PC-3 (cell line): ENCODE measurements around the gene SH3PXD2A. TPM values are rescaled to one million over a fixed set of nuclear protein-coding genes. Genes with fewer than 3 reads are reported as not detected.

ENCODE experiments used
- ATAC-seq: fragments of 200-7000 bp; cut with Tn5 transposase; 2 replicates; pipeline ENCODE4 v1.9.1; 2020; ENCODE audit warnings: mild to moderate bottlenecking, moderate library complexity
- BruUV-seq: library from RNA; stranded (reverse); fragments of 400-500 nt; replicated peaks from 2 replicates; lab custom pipeline; 2021; lab: Mats Ljungman, UMichigan
- CTCF ChIA-PET: fragments of 300-600 bp; sonication (Branson Sonifier 250); formaldehyde crosslinking; loops from one replicate; lab custom pipeline; 2022; ENCODE audit warnings: antibody characterized with exemption; lab: Charles Lee
- POLR2A ChIA-PET: fragments of 300-600 bp; sonication (Branson Sonifier 250); formaldehyde crosslinking; loops from one replicate; lab custom pipeline; 2022; ENCODE audit warnings: antibody characterized with exemption; ENCODE audit not compliant: unreplicated experiment; lab: Charles Lee
- DNase-seq: peaks from one replicate; pipeline ENCODE4 v3.0.0-alpha.2; 2015
- H2AFZ ChIP-seq: fragments of 300-600 bp; sonication (generic); 2 replicates; pipeline ENCODE4 v1.6.0; 2016; ENCODE audit warnings: antibody characterized with exemption, low read length
- H3F3A ChIP-seq: fragments of 300-600 bp; sonication (generic); one replicate; pipeline ENCODE4 v1.6.0; 2017; ENCODE audit warnings: antibody characterized with exemption, low read length, control low read depth, mild to moderate bottlenecking; ENCODE audit not compliant: unreplicated experiment
- H3K27ac ChIP-seq: fragments of 300-600 bp; sonication (generic); 2 replicates; pipeline ENCODE4 v1.5.1; 2016; ENCODE audit warnings: mild to moderate bottlenecking, low read length
- H3K27me3 ChIP-seq: fragments of 300-600 bp; sonication (generic); 2 replicates; pipeline ENCODE4 v1.6.1; 2016; ENCODE audit warnings: low read length, mixed read lengths
- H3K36me3 ChIP-seq: fragments of 300-600 bp; sonication (generic); 2 replicates; pipeline ENCODE4 v1.6.1; 2016; ENCODE audit warnings: low read depth, mixed run types, low read length, mixed read lengths
- H3K4me1 ChIP-seq: fragments of 300-600 bp; sonication (generic); 2 replicates; pipeline ENCODE4 v1.5.1; 2016; ENCODE audit warnings: low read length; ENCODE audit not compliant: insufficient read depth
- H3K4me2 ChIP-seq: fragments of 300-600 bp; sonication (generic); 2 replicates; pipeline ENCODE4 v1.6.0; 2016; ENCODE audit warnings: low read length
- H3K4me3 ChIP-seq: fragments of 300-600 bp; sonication (generic); 2 replicates; pipeline ENCODE4 v1.5.1; 2016; ENCODE audit warnings: mild to moderate bottlenecking, low read length, mixed read lengths
- H3K79me2 ChIP-seq: fragments of 300-600 bp; sonication (generic); 2 replicates; pipeline ENCODE4 v1.6.1; 2017; ENCODE audit warnings: low read length, mixed read lengths
- H3K9ac ChIP-seq: fragments of 300-600 bp; sonication (generic); 2 replicates; pipeline ENCODE4 v1.6.0; 2016; ENCODE audit warnings: mild to moderate bottlenecking, low read length
- H3K9me2 ChIP-seq: fragments of 300-600 bp; sonication (generic); replicated peaks from 2 replicates; pipeline ENCODE4 v1.6.1; 2016; ENCODE audit warnings: mixed run types, low read length, mixed read lengths
- H3K9me3 ChIP-seq: fragments of 300-600 bp; sonication (generic); 2 replicates; pipeline ENCODE4 v1.6.1; 2016; ENCODE audit warnings: low read length, mixed read lengths
- H4K20me1 ChIP-seq: fragments of 300-600 bp; sonication (generic); 2 replicates; pipeline ENCODE4 v1.6.1; 2016; ENCODE audit warnings: low read length, mixed read lengths
- EZH2 ChIP-seq: fragments of 300-600 bp; sonication (generic); IDR thresholded peaks from one replicate; pipeline ENCODE4 v1.6.1; 2017; ENCODE audit warnings: antibody characterized with exemption, mild to moderate bottlenecking, low read length; ENCODE audit not compliant: unreplicated experiment
- EZH2phosphoT487 ChIP-seq: fragments of 300-600 bp; sonication (generic); IDR thresholded peaks from 2 replicates; pipeline ENCODE4 v1.6.1; 2018; ENCODE audit warnings: mild to moderate bottlenecking, antibody characterized with exemption, low read length, borderline replicate concordance
- intact Hi-C: fragments of 100-400 bp; cut with micrococcal nuclease; formaldehyde crosslinking; loops from 2 replicates; pipeline ENCODE4 v1.9.0; 2023
- total RNA-seq: library from RNA; depleted of rRNA; stranded (reverse); fragments of >200 nt; gene quantifications from 2 replicates; pipeline ENCODE4 v1.2.3, GENCODE V29; 2014
- TF ChIP-seq, protein P1 (sequence below): fragments of 300-600 bp; sonication (generic); conservative IDR thresholded peaks from 2 replicates; pipeline ENCODE4 v1.5.1; 2017; ENCODE audit warnings: antibody characterized with exemption, low read depth, mild to moderate bottlenecking, low read length

SH3PXD2A gene
- total RNA-seq, 1 experiment from 2014 or later: 3.4 TPM

DNA sequence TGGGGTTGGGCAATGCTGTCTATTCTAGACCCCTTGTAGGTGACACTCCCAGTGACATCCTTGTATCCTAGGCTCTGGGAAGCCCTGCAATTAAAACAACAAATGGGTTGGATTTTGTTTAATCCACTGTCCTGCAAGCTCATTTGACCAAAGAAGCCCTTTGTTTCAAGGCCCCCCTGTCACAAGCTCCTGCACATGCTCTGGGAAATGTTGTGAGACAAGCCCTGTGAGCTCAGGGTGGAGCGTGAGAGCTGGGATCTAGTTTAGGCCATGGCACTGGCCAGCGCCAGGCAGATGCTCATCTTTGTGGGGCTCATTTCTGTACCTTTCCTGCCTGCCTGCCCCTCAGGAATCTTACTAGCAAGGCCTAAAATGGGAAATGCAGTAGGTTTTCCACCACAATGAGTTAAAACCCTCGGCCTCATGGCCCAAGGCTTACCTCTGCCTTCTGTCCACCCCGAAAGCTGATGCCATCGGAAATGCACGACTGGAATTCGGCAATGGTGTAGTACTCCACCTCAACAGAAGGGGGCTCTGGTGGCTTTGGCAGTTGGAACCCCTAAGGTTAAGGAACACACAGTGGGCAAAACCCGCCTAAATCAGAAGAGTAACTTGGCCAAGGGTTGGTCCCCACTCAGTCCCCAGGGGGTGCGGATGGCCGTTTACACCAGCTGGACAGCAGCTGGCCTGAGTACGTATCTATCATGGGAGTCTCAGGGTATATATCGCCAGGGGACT lies 249.8 kb downstream of the SH3PXD2A start:
- no peaks in the 10 kb centered on the region for H4K20me1 ChIP-seq
- no peaks in the 10 kb centered on the region for H3K9me3 ChIP-seq
- peak; percentile 48 for DNase-seq
- no peak for ATAC-seq
- no peak overlapping the region for H3K4me2 ChIP-seq
- no peak overlapping the region for H3K27ac ChIP-seq
- ChIA-PET POLR2A (no interaction called here), CTCF (interaction anchor here (0.5 kb wide), 1 partner anchor 51 kb away, joined by 3 read pairs; no protein-coding TSS in a partner anchor)
- no peaks in the 10 kb centered on the region for H3F3A ChIP-seq
- no peak overlapping the region for H3K4me3 ChIP-seq
- TF ChIP-seq, protein P1, sequence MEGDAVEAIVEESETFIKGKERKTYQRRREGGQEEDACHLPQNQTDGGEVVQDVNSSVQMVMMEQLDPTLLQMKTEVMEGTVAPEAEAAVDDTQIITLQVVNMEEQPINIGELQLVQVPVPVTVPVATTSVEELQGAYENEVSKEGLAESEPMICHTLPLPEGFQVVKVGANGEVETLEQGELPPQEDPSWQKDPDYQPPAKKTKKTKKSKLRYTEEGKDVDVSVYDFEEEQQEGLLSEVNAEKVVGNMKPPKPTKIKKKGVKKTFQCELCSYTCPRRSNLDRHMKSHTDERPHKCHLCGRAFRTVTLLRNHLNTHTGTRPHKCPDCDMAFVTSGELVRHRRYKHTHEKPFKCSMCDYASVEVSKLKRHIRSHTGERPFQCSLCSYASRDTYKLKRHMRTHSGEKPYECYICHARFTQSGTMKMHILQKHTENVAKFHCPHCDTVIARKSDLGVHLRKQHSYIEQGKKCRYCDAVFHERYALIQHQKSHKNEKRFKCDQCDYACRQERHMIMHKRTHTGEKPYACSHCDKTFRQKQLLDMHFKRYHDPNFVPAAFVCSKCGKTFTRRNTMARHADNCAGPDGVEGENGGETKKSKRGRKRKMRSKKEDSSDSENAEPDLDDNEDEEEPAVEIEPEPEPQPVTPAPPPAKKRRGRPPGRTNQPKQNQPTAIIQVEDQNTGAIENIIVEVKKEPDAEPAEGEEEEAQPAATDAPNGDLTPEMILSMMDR: peak; percentile 63
- no peak for TF ChIP-seq EZH2phosphoT487
- H3K27me3 ChIP-seq: no peaks in the 10 kb centered on the region
- BruUV-seq: no TSS peak
- no peaks in the 10 kb centered on the region for H3K79me2 ChIP-seq
- no peaks in the 10 kb centered on the region for H3K9me2 ChIP-seq
- H3K36me3 ChIP-seq: no peaks in the 10 kb centered on the region
- intact Hi-C loops: no loop called here
- H2AFZ ChIP-seq: no peak overlapping the region
- no peaks in the 10 kb centered on the region for H3K4me1 ChIP-seq
- no peak overlapping the region for H3K9ac ChIP-seq

DNA sequence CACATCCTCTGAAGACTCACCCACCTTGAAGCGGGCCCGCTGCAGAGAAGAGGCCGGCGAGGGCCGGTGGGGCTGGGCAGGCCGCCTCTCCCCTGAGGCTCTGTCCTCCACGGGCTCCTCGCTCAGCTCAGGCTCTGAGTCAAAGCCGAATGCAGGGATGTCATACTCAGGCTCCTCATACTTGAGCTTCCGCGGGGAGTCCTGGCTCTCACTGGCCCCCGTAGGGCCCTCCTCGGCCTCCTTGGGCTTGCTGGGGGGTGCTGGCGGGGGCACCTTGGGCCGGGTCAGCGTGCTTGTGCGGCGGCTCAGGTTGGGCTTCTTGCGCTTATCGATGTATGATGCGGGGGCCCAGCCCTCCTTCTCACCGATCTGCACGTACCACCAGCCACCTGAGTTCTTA lies 252.0 kb downstream of the SH3PXD2A start:
- Histone ChIP-seq H3K9me3 (no peaks in the 10 kb centered on the region), H3K4me2 (no peak overlapping the region), H2AFZ (no peak overlapping the region), H3K9me2 (no peaks in the 10 kb centered on the region), H3K27ac (no peak overlapping the region), H3K4me1 (no peaks in the 10 kb centered on the region; the same call in 1 of the 2 replicates), H3F3A (no peaks in the 10 kb centered on the region), H4K20me1 (no peaks in the 10 kb centered on the region), H3K36me3 (no peaks in the 10 kb centered on the region), H3K27me3 (no peaks in the 10 kb centered on the region), H3K9ac (no peak overlapping the region), H3K79me2 (no peaks in the 10 kb centered on the region), H3K4me3 (no peak overlapping the region)
- ChIA-PET POLR2A (no interaction called here), CTCF (no interaction called here)
- no peak for ATAC-seq
- DNase-seq: no peak
- intact Hi-C loops: no loop called here
- no TSS peak for BruUV-seq
- TF ChIP-seq EZH2phosphoT487 (no peak), EZH2 (no peak)
- TF ChIP-seq, protein P1: no peak

DNA sequence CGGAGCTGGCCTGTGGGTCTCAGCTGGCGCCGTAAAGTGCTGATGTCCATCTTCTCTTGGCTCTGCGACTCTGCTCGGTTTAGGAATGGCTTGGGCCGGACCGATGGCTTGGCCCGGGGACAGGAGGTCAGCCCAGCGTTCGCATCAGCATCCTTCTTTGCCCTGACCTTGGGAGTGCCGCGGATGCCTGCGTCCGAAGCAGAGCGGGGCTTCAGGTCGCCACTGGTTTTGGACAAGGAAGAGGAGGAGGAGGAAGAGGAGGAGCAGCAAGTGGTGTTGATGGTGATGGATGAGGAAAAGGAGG lies 252.6 kb downstream of the SH3PXD2A start:
- Histone ChIP-seq H3K4me1 (no peaks in the 10 kb centered on the region; the same call in 1 of the 2 replicates), H3K27ac (no peak overlapping the region), H3F3A (no peaks in the 10 kb centered on the region), H3K79me2 (no peaks in the 10 kb centered on the region), H3K36me3 (no peaks in the 10 kb centered on the region), H3K9me3 (no peaks in the 10 kb centered on the region), H3K4me3 (no peak overlapping the region), H4K20me1 (no peaks in the 10 kb centered on the region), H3K4me2 (no peak overlapping the region), H2AFZ (no peak overlapping the region), H3K9me2 (no peaks in the 10 kb centered on the region), H3K27me3 (no peaks in the 10 kb centered on the region), H3K9ac (no peak overlapping the region)
- POLR2A ChIA-PET: no interaction called here
- ATAC-seq (no peak), DNase-seq (no peak)
- no TSS peak for BruUV-seq
- TF ChIP-seq EZH2 (no peak), EZH2phosphoT487 (no peak)
- TF ChIP-seq, protein P1: no peak
- CTCF ChIA-PET: no interaction called here
- intact Hi-C loops: no loop called here
